B cell (primary cell): ENCODE data around the gene PIK3AP1.

Experiments
- CTCF ChIP-seq: fragments of 200-600 bp; IDR thresholded peaks from one replicate; pipeline ENCODE4 v1.8.0; 2022; ENCODE audit warnings: antibody characterized with exemption, mild to moderate bottlenecking
- EZH2 ChIP-seq: IDR thresholded peaks from 2 replicates; pipeline ENCODE4 v1.6.1; 2012; ENCODE audit warnings: borderline replicate concordance, low read depth, mild to moderate bottlenecking, moderate library complexity, low read length; ENCODE audit not compliant: insufficient read depth, poor library complexity, severe bottlenecking

GRCh38 chr10:96595741-96596140 is 124.6 kb downstream of the PIK3AP1 start:
- TF ChIP-seq CTCF, result no peak
- TF ChIP-seq EZH2, result no peak
